ENCODE data around the gene MTFP1.
"Not testable (repeated sequence)": the region's sequence is repeated elsewhere in the genome, so short reads cannot be mapped to it uniquely, and the experiment has no call there.

Gene MTFP1

GRCh38 chr22:30396871-30397655 is 28.5 kb upstream of the MTFP1 start, which contains the start of gene SEC14L2:
SEC14L2 (plus strand) TSS chr22:30397018; CDS start chr22:30397117, 99 bp downstream.
- in situ Hi-C loops (cut with HindIII; ENCODE audit: low pct_unique_long_range_greater_than_20kb, low sequenced_read_pairs), result no loop called here
- DNase-seq (ENCODE audit: low read depth in 1 of 2, low spot score in 1 of 2), result peak; percentile 51 to 53
- no peak for TF ChIP-seq JUND (IDR thresholded peaks at IDR 0.05; ENCODE audit: low read depth)

- in situ Hi-C loops (cut with HindIII; ENCODE audit: low pct_unique_long_range_greater_than_20kb, low sequenced_read_pairs), result no loop called here
- no peak for TF ChIP-seq JUND (IDR thresholded peaks at IDR 0.05; ENCODE audit: low read depth)
- no peak for DNase-seq (ENCODE audit: low read depth in 1 of 2, low spot score in 1 of 2)
These were observed 27.6 kb upstream of the MTFP1 start for GRCh38 chr22:30397656-30398635.

GRCh38 chr22:30398685-30399680 is 26.6 kb upstream of the MTFP1 start:
- DNase-seq (ENCODE audit: low read depth in 1 of 2, low spot score in 1 of 2), result no peak
- in situ Hi-C loops (cut with HindIII; ENCODE audit: low pct_unique_long_range_greater_than_20kb, low sequenced_read_pairs), result no loop called here

GRCh38 chr22:30399718-30400117 is 25.9 kb upstream of the MTFP1 start:
- in situ Hi-C loops (cut with HindIII; ENCODE audit: low pct_unique_long_range_greater_than_20kb, low sequenced_read_pairs), result no loop called here
- no peak for DNase-seq (ENCODE audit: low read depth in 1 of 2, low spot score in 1 of 2)
- no peak for TF ChIP-seq JUND (IDR thresholded peaks at IDR 0.05; ENCODE audit: low read depth)

More at GRCh38 chr22:30398685-30399680, 26.6 kb upstream of the MTFP1 start:
- no peak for TF ChIP-seq JUND (IDR thresholded peaks at IDR 0.05; ENCODE audit: low read depth)

GRCh38 chr22:30400159-30400558 is 25.4 kb upstream of the MTFP1 start:
- DNase-seq (ENCODE audit: low read depth in 1 of 2, low spot score in 1 of 2), result no peak
- TF ChIP-seq JUND (IDR thresholded peaks at IDR 0.05; ENCODE audit: low read depth), result no peak
- in situ Hi-C loops (cut with HindIII; ENCODE audit: low pct_unique_long_range_greater_than_20kb, low sequenced_read_pairs), result no loop called here

GRCh38 chr22:30401024-30401423 is 24.5 kb upstream of the MTFP1 start:
- in situ Hi-C loops (cut with HindIII; ENCODE audit: low pct_unique_long_range_greater_than_20kb, low sequenced_read_pairs); DNase-seq (ENCODE audit: low read depth in 1 of 2, low spot score in 1 of 2): not testable (repeated sequence)

GRCh38 chr22:30402028-30402765 is 23.4 kb upstream of the MTFP1 start:
- TF ChIP-seq JUND (IDR thresholded peaks at IDR 0.05; ENCODE audit: low read depth), result no peak
- in situ Hi-C loops (cut with HindIII; ENCODE audit: low pct_unique_long_range_greater_than_20kb, low sequenced_read_pairs), result no loop called here
- no peak for DNase-seq (ENCODE audit: low read depth in 1 of 2, low spot score in 1 of 2)

GRCh38 chr22:30402766-30403104 is 22.8 kb upstream of the MTFP1 start:
- in situ Hi-C loops (cut with HindIII; ENCODE audit: low pct_unique_long_range_greater_than_20kb, low sequenced_read_pairs); DNase-seq (ENCODE audit: low read depth in 1 of 2, low spot score in 1 of 2): not testable (repeated sequence)

- TF ChIP-seq JUND (IDR thresholded peaks at IDR 0.05; ENCODE audit: low read depth), result no peak
- in situ Hi-C loops (cut with HindIII; ENCODE audit: low pct_unique_long_range_greater_than_20kb, low sequenced_read_pairs), result no loop called here
- no peak for DNase-seq (ENCODE audit: low read depth in 1 of 2, low spot score in 1 of 2)
These were observed 21.3 kb upstream of the MTFP1 start for GRCh38 chr22:30404307-30404706.

GRCh38 chr22:30405731-30406130 is 19.8 kb upstream of the MTFP1 start:
- no peak for DNase-seq (ENCODE audit: low read depth in 1 of 2, low spot score in 1 of 2)
- in situ Hi-C loops (cut with HindIII; ENCODE audit: low pct_unique_long_range_greater_than_20kb, low sequenced_read_pairs), result no loop called here
- no peak for TF ChIP-seq JUND (IDR thresholded peaks at IDR 0.05; ENCODE audit: low read depth)

GRCh38 chr22:30406400-30406799 is 19.2 kb upstream of the MTFP1 start:
- no peak for TF ChIP-seq JUND (IDR thresholded peaks at IDR 0.05; ENCODE audit: low read depth)
- no peak for DNase-seq (ENCODE audit: low read depth in 1 of 2, low spot score in 1 of 2)
- in situ Hi-C loops (cut with HindIII; ENCODE audit: low pct_unique_long_range_greater_than_20kb, low sequenced_read_pairs), result no loop called here
